Central memory CD4-positive, alpha-beta T cell (primary cell): ENCODE measurements around the gene OR52B6.
"Not testable (repeated sequence)": the region's sequence is repeated elsewhere in the genome, so short reads cannot be mapped to it uniquely, and the experiment has no call there.

Experiments
- DNase-seq: peaks from one replicate; pipeline ENCODE4 v3.0.0; 2022

Gene OR52B6

GRCh38 chr11:5596607-5597201, 16.0 kb downstream of the OR52B6 start, which contains the start of gene TRIM6:
TSS of gene TRIM6 (plus strand) at chr11:5596637. CDS start at chr11:5596898, 261 bp downstream.
- no peak for DNase-seq

GRCh38 chr11:5597953-5598352, 17.3 kb downstream of the OR52B6 start:
- DNase-seq = no peak

- peak; percentile 41 for DNase-seq
Observed at GRCh38 chr11:5600374-5600851, 19.7 kb downstream of the OR52B6 start.

GRCh38 chr11:5602791-5603190, 22.1 kb downstream of the OR52B6 start:
- not testable (repeated sequence) for DNase-seq

GRCh38 chr11:5603326-5603725, 22.6 kb downstream of the OR52B6 start:
- DNase-seq = no peak

- DNase-seq = no peak
Observed at GRCh38 chr11:5604896-5605295, 24.2 kb downstream of the OR52B6 start.

- DNase-seq = no peak
Observed at GRCh38 chr11:5605849-5606248, 25.2 kb downstream of the OR52B6 start.

- no peak for DNase-seq
Observed at GRCh38 chr11:5608808-5609207, 28.1 kb downstream of the OR52B6 start.

GRCh38 chr11:5610446-5610845, 29.8 kb downstream of the OR52B6 start:
- no peak for DNase-seq

- DNase-seq = no peak
Observed at GRCh38 chr11:5611627-5612026, 30.9 kb downstream of the OR52B6 start.

GRCh38 chr11:5618807-5619206, 38.1 kb downstream of the OR52B6 start:
- no peak for DNase-seq

GRCh38 chr11:5620651-5621521, 40.2 kb downstream of the OR52B6 start:
- no peak for DNase-seq

GRCh38 chr11:5621580-5621979, 40.9 kb downstream of the OR52B6 start:
- DNase-seq = no peak

- no peak for DNase-seq
Observed at GRCh38 chr11:5622802-5623201, 42.1 kb downstream of the OR52B6 start.

- DNase-seq = peak; percentile 71
Observed at GRCh38 chr11:5624489-5625279, 44.0 kb downstream of the OR52B6 start, which contains the start of gene TRIM34. TSS of gene TRIM34 (plus strand) at chr11:5625001. CDS start at chr11:5632332, 7,331 bp downstream.

- DNase-seq = no peak
Observed at GRCh38 chr11:5625281-5625680, 44.6 kb downstream of the OR52B6 start.

GRCh38 chr11:5626196-5626595, 45.5 kb downstream of the OR52B6 start:
- DNase-seq = no peak

GRCh38 chr11:5631417-5631816, 50.7 kb downstream of the OR52B6 start:
- DNase-seq = no peak
